ENCODE measurements around the gene TRAF3IP1.
"Not testable (repeated sequence)": the region's sequence is repeated elsewhere in the genome, so short reads cannot be mapped to it uniquely, and the experiment has no call there.

Gene TRAF3IP1

GRCh38 chr2:238326801-238327365, 6.6 kb downstream of the TRAF3IP1 start:
- TF ChIP-seq, protein P1, sequence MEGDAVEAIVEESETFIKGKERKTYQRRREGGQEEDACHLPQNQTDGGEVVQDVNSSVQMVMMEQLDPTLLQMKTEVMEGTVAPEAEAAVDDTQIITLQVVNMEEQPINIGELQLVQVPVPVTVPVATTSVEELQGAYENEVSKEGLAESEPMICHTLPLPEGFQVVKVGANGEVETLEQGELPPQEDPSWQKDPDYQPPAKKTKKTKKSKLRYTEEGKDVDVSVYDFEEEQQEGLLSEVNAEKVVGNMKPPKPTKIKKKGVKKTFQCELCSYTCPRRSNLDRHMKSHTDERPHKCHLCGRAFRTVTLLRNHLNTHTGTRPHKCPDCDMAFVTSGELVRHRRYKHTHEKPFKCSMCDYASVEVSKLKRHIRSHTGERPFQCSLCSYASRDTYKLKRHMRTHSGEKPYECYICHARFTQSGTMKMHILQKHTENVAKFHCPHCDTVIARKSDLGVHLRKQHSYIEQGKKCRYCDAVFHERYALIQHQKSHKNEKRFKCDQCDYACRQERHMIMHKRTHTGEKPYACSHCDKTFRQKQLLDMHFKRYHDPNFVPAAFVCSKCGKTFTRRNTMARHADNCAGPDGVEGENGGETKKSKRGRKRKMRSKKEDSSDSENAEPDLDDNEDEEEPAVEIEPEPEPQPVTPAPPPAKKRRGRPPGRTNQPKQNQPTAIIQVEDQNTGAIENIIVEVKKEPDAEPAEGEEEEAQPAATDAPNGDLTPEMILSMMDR (IDR thresholded peaks at IDR 0.05; ENCODE audit: low read depth, low read length), result no peak
- no peak for DNase-seq (ENCODE audit: extremely low read depth, low read depth)

- TF ChIP-seq, protein P1 (IDR thresholded peaks at IDR 0.05; ENCODE audit: low read depth, low read length), result no peak
- DNase-seq (ENCODE audit: extremely low read depth, low read depth), result no peak
These were observed 7.4 kb downstream of the TRAF3IP1 start for GRCh38 chr2:238327751-238328150.

GRCh38 chr2:238330391-238330790, 10.1 kb downstream of the TRAF3IP1 start:
- TF ChIP-seq, protein P1 (IDR thresholded peaks at IDR 0.05; ENCODE audit: low read depth, low read length), result no peak

DNA sequence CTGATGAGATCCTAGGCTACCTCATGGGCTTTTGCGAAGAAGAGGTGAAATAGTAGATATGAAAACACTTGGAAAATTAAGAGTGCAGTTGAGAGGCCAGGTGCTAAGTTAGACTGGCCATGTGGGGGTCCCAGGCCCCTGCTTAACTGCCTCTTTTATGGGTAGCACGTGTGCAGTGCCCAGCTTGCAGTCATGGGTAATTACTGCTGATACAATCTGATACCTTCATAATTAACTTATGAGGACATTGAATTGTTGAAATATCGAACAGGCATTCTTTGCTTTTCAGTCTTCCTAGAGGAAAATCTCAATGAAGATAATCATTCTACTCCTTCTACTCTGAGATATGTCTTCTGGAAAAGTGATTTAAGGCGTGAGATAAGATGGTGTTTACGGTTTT, 11.6 kb downstream of the TRAF3IP1 start:
- no peak for DNase-seq (ENCODE audit: extremely low read depth, low read depth)
- TF ChIP-seq, protein P1 (IDR thresholded peaks at IDR 0.05; ENCODE audit: low read depth, low read length), result no peak

More at GRCh38 chr2:238330391-238330790, 10.1 kb downstream of the TRAF3IP1 start:
- no peak for DNase-seq (ENCODE audit: extremely low read depth, low read depth)

GRCh38 chr2:238334885-238335284, 14.6 kb downstream of the TRAF3IP1 start:
- no peak for DNase-seq (ENCODE audit: extremely low read depth, low read depth)
- TF ChIP-seq, protein P1 (IDR thresholded peaks at IDR 0.05; ENCODE audit: low read depth, low read length), result no peak

DNA sequence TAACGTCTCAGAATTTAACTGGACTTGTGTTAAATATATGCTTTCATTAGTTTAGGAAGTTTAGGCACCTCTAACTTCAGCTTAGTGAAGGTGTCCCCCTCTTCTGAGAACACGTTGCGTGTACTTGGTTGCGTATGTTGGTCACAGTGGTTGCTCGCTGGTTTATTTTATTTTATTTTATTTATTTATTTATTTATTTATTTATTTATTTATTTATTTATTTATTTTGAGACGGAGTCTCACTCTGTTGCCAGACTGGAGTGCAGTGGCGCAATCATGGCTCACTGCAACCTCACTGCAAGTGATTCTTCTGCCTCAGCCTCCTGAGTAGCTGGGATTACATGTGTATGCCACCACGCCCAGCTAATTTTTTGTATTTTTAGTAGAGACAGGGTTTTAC, 15.3 kb downstream of the TRAF3IP1 start:
- not testable (repeated sequence) for DNase-seq (ENCODE audit: extremely low read depth, low read depth)

DNA sequence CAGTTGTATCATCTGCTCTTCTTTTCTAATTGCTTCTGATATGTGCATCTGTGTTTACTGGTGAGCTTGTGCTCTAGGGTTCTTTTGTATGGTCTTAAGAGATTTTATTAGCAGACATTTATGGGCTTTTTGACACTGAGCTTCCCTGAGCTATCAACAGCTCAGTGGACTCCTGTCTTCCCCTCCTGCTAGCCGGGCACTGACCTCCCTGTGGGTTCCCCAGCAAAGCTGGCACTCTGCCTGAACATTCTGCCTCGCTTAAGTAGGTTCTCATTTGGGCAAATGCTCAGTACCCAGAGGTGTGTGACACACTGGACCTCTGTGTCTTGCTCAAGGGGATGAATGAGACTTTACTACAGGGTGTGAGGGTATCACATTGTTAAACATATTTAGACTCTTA, 15.8 kb downstream of the TRAF3IP1 start:
- TF ChIP-seq, protein P1 (IDR thresholded peaks at IDR 0.05; ENCODE audit: low read depth, low read length), result no peak

GRCh38 chr2:238336793-238337444, 16.6 kb downstream of the TRAF3IP1 start:
- DNase-seq (ENCODE audit: extremely low read depth, low read depth), result no peak
- TF ChIP-seq, protein P1 (IDR thresholded peaks at IDR 0.05; ENCODE audit: low read depth, low read length), result no peak

More for the DNA sequence above, 15.8 kb downstream of the TRAF3IP1 start:
- no peak for DNase-seq (ENCODE audit: extremely low read depth, low read depth)

All from AG09319 (cell line).